Stomach smooth muscle (tissue), 2 donors: Measurements from ENCODE around the gene TRAK1.
A peak's percentile ranks its signal among the peaks of the same experiment; 100 is the strongest.
"Not testable (repeated sequence)": the region's sequence is repeated elsewhere in the genome, so short reads cannot be mapped to it uniquely, and the experiment has no call there.

Source experiments
- H3K27ac ChIP-seq: one replicate; pipeline ENCODE4 v1.7.0; 2013; ENCODE audit warnings: mild to moderate bottlenecking, low read length, inconsistent platforms
- H3K27me3 ChIP-seq, 2 donors: one replicate each; pipeline ENCODE4 v1.7.0; 2013; ENCODE audit warnings: low read length in 2 of 2; ENCODE audit not compliant: insufficient read depth in 2 of 2, control insufficient read depth in 1 of 2
- H3K36me3 ChIP-seq, 2 donors: one replicate each; pipeline ENCODE4 v1.7.0; 2013; ENCODE audit warnings: low read length in 2 of 2; ENCODE audit not compliant: control insufficient read depth in 2 of 2, insufficient read depth in 2 of 2
- H3K4me1 ChIP-seq: one replicate; pipeline ENCODE4 v1.7.0; 2013; ENCODE audit warnings: low read length; ENCODE audit not compliant: control insufficient read depth, insufficient read depth
- H3K4me3 ChIP-seq, 2 donors: one replicate each; pipeline ENCODE4 v1.7.0; 2013; ENCODE audit warnings: low read length in 2 of 2
- H3K9ac ChIP-seq, 2 donors: one replicate each; pipeline ENCODE4 v1.7.0; 2013; ENCODE audit warnings: low read length in 2 of 2, mild to moderate bottlenecking in 1 of 2
- H3K9me3 ChIP-seq, 2 donors: one replicate each; pipeline ENCODE4 v1.7.0; 2013; ENCODE audit warnings: low read length in 2 of 2; ENCODE audit not compliant: control insufficient read depth in 2 of 2
- donor health status: healthy.
- donor health status: Pancreatic carcinoma.

TRAK1 gene, protein sequence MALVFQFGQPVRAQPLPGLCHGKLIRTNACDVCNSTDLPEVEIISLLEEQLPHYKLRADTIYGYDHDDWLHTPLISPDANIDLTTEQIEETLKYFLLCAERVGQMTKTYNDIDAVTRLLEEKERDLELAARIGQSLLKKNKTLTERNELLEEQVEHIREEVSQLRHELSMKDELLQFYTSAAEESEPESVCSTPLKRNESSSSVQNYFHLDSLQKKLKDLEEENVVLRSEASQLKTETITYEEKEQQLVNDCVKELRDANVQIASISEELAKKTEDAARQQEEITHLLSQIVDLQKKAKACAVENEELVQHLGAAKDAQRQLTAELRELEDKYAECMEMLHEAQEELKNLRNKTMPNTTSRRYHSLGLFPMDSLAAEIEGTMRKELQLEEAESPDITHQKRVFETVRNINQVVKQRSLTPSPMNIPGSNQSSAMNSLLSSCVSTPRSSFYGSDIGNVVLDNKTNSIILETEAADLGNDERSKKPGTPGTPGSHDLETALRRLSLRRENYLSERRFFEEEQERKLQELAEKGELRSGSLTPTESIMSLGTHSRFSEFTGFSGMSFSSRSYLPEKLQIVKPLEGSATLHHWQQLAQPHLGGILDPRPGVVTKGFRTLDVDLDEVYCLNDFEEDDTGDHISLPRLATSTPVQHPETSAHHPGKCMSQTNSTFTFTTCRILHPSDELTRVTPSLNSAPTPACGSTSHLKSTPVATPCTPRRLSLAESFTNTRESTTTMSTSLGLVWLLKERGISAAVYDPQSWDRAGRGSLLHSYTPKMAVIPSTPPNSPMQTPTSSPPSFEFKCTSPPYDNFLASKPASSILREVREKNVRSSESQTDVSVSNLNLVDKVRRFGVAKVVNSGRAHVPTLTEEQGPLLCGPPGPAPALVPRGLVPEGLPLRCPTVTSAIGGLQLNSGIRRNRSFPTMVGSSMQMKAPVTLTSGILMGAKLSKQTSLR

DNA sequence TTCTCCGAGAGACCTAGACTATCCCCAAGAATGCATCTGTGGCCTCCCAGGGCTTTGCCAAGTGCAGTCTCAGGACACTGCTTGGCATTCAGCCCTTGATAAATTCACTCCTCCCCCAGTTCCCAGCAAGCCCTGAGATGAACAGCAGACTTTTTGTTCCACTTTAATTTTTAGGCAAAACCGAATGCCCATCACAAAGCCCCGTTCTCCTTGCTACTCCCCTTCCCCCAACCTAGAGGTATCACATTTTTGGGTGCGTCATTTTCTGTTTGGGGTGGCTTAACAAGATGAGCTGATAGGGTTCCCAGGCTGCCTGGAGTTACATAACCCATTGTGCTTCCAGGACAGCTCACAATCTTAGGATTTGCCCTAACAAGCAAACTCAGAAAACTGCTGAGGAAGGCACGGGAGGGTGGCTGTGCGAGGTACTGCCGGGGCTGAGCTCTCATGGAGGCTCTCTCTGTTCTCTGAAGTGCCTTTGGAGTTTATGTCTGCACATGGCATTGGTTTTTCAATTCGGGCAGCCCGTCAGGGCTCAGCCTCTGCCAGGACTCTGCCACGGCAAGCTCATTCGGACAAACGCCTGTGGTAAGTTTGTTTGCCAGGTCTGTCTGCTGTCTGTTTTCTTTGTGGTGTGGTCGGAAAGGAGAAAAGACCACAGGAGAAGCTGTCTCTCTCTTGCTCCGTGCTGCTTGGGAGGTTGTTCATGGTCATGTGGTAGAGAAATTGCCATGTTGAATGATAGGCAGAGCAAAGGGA is at the start of gene TRAK1:
Gene TRAK1, plus strand, starts transcription at position 385 of the 759 bp plus-strand sequence. Its CDS starts 113 bp downstream, at position 498.
- peak within 1 kb of the TSS; percentile 65 to 66 for H3K4me3 ChIP-seq
- peak within 1 kb of the TSS; percentile 59 to 68 for H3K9ac ChIP-seq
- peaks cover 13 to 15% of the 10 kb centered on the region in 2 donors for H3K36me3 ChIP-seq
- peaks cover 20% of the 10 kb centered on the region for H3K4me1 ChIP-seq
- H3K27me3 ChIP-seq = no peaks in the 10 kb centered on the region
- peak within 1 kb of the TSS; percentile 83 for H3K27ac ChIP-seq
- H3K9me3 ChIP-seq = no peaks in the 10 kb centered on the region

DNA sequence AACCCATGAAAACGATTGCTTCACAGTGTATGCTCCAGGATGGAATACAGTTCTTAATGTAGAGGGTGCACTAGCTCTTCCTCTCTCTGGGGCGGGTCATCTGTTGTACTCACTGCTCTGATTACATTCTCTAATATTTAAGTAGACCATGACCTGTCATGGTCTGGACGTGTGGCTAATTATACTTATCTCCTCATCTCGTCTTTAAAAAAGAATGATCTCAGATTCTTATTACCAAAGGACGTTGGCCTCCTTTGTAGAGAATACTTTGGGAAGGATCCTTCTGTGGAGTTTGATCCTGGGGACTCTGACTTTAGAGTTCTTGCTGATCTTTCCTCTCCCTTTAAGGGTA is 48.4 kb upstream of the TRAK1 start:
- Histone ChIP-seq H3K4me3 (peak overlapping the region; percentile 39 to 44), H3K27ac (no peak overlapping the region), H3K27me3 (no peaks in the 10 kb centered on the region), H3K36me3 (no peaks in the 10 kb centered on the region), H3K9me3 (no peaks in the 10 kb centered on the region), H3K9ac (no peak overlapping the region), H3K4me1 (peaks cover 18% of the 10 kb centered on the region)

DNA sequence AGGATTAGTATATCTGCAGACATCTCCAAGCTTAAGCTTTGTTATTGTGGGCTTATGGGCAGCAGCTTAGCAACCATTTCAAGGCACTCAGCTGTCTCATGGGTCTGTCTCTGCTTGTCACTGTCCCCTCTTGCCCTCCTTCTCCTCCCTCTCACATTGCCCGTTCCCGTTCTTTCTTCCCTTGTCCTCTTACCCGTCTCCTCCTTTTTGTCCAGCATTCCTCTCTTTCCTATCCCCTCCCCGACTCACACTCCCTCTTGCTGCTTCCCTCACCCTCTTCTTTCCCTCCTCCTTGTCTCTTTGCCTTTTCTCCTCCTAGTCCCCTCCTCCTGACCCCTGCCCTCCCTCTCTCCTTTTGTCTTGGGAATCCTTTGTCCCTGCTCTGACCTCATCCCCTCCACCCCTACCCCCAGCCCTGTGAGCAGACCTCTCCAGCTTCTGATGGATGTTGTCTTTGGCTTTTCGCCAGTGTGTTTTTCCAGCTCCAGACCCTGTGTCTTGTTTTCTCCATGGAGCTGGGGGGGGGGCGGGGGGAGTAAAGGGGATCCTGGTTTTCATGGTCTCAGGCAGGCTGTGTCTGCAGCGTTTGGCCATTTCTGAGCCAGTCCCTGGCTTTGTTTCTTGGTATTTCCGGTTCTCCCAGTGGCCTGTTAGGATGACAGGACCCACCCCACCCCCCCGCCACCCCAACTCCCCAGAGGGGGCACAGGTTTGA is 47.9 kb upstream of the TRAK1 start:
- peak overlapping the region in 1 of 2 donors; percentile 47 for H3K9ac ChIP-seq
- H3K4me3 ChIP-seq = peak overlapping the region; percentile 39 to 44
- H3K9me3 ChIP-seq = no peaks in the 10 kb centered on the region
- no peaks in the 10 kb centered on the region for H3K27me3 ChIP-seq
- H3K27ac ChIP-seq = no peak overlapping the region
- peaks cover 15% of the 10 kb centered on the region for H3K4me1 ChIP-seq
- no peaks in the 10 kb centered on the region for H3K36me3 ChIP-seq

DNA sequence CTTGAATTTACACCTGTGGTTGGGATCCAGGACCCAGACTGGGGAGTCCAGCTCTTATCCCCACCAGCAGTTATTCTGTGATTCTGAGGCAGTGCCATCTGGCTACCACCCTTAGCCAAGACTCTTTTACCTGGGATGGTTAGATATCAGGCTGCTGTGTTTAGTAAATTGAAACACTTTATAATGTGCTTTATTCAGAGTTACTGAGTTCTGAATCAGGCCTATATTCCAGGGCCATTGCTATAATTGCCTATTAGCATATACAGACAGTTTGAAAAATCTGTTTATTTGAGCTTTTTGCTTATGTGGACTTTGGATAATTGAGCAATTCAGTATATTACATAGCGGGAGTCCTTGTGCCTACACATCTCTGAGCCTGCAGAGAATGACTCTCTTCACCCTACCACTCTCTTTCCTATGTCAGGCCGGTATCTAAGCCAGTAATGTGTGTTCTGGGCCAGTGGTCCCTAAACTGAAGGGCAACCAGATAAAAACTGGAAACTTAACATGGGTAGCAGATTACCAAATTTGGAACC is 45.4 kb upstream of the TRAK1 start:
- H3K36me3 ChIP-seq = no peaks in the 10 kb centered on the region
- no peak overlapping the region for H3K4me3 ChIP-seq
- H3K4me1 ChIP-seq = peaks cover 22% of the 10 kb centered on the region
- no peaks in the 10 kb centered on the region for H3K9me3 ChIP-seq
- no peak overlapping the region for H3K9ac ChIP-seq
- no peaks in the 10 kb centered on the region for H3K27me3 ChIP-seq
- no peak overlapping the region for H3K27ac ChIP-seq

DNA sequence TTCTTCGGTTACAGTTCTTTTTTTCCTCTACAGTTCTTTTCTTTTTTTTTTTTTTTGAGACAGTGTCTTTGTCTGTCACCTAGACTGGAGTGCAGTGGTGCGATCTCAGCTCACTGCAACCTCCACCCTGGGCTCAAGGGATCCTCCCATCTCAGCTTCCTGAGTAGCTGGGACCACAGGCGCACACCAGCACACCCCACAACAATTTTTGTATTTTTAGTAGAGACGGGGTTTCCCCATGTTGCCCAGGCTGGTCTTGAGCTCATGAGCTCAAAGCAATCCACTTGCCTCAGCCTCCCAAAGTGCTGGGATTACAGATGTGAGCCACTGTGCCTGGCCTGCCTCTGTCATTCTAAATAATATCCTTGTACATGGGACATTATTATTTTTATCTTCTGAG is 42.6 kb upstream of the TRAK1 start:
- H3K4me3 ChIP-seq, H3K9me3 ChIP-seq, H3K27me3 ChIP-seq, H3K27ac ChIP-seq, H3K9ac ChIP-seq, H3K36me3 ChIP-seq: not testable (repeated sequence)
- H3K4me1 ChIP-seq = peaks cover 41% of the 10 kb centered on the region

DNA sequence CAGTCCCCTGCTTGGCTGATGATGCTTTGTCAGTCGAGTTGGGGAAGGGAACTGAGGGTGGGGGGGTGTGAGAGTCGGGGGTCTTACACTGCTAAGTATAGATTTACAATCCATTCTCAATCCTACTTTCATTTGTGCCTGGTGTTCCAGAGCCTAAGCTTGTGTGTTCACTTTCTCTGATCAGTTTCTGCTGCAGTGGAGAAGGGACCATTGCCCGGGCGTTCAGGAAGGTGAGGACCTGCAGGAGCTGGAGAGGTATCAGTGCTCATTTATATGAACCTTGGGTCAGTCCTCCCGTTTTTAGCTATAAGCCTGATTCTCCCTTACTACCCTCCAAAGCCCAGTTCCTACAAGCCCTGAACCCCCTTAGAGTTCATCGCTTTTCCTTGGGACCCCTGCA is 41.0 kb upstream of the TRAK1 start:
- no peaks in the 10 kb centered on the region for H3K36me3 ChIP-seq
- H3K9ac ChIP-seq = no peak overlapping the region
- no peak overlapping the region for H3K27ac ChIP-seq
- H3K4me1 ChIP-seq = peaks cover 40% of the 10 kb centered on the region
- H3K4me3 ChIP-seq = no peak overlapping the region
- no peaks in the 10 kb centered on the region for H3K9me3 ChIP-seq
- no peaks in the 10 kb centered on the region for H3K27me3 ChIP-seq

DNA sequence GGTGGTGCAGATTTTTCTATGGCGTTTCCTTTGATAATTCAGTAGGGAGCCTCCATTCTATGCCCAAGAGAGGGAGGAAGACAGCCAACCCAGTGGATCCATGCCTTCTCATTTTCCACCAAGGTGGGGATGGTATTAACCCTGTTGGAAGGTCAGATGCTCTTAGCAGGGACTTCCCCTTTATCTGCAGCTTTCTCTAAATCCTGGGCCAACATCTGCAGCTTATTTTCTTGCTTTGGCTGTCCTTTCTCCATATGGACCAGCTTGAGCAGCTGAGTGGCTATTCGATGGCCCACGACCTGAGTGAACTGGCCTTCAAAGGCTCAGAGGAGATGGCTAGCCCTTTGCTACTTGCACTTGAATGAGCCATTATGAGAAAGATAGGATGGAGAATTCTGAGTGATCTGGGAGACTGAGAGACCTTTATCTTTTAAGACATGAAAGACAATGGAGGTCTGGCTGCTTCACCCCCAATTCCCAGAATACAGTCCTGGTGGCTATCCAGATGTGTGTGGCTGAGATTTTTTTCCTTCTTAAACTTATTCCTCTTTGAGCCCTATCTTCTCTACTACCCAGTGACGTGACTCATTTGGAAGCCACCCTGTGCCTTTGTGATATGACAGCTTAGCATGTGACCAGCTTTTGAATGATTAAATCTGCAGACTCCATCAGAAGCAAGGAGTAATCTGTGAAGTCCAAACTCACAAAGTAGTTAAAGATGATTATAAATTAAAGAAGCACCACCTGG is 39.6 kb upstream of the TRAK1 start:
- Histone ChIP-seq H3K9ac (peak overlapping the region in 1 of 2 donors; percentile 5), H3K27me3 (no peaks in the 10 kb centered on the region), H3K27ac (peak overlapping the region; percentile 89), H3K36me3 (no peaks in the 10 kb centered on the region), H3K4me1 (peaks cover 40% of the 10 kb centered on the region), H3K9me3 (no peaks in the 10 kb centered on the region), H3K4me3 (peak overlapping the region in 1 of 2 donors; percentile 58)

DNA sequence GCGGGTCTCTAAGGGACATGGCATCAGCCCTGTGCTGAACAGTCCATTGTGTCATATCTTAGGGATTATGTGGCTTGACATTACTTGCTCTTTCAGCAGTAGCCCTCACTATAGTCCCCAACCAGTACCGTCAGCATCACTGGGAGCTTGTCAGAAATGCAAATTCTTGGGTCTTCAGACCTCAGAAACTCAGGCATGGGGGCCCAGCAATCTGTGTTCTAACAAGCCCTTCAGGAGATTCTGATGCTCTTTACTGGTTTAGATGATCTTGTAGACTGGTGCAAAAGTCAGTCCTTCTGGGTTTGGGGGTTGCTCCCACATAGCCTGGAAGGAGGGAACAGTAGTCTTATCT is 39.0 kb upstream of the TRAK1 start:
- no peaks in the 10 kb centered on the region for H3K36me3 ChIP-seq
- no peaks in the 10 kb centered on the region for H3K9me3 ChIP-seq
- H3K4me3 ChIP-seq = peak overlapping the region; percentile 27 to 58
- H3K4me1 ChIP-seq = peaks cover 41% of the 10 kb centered on the region
- peak overlapping the region in 1 of 2 donors; percentile 5 for H3K9ac ChIP-seq
- H3K27ac ChIP-seq = peak overlapping the region; percentile 89
- H3K27me3 ChIP-seq = no peaks in the 10 kb centered on the region

DNA sequence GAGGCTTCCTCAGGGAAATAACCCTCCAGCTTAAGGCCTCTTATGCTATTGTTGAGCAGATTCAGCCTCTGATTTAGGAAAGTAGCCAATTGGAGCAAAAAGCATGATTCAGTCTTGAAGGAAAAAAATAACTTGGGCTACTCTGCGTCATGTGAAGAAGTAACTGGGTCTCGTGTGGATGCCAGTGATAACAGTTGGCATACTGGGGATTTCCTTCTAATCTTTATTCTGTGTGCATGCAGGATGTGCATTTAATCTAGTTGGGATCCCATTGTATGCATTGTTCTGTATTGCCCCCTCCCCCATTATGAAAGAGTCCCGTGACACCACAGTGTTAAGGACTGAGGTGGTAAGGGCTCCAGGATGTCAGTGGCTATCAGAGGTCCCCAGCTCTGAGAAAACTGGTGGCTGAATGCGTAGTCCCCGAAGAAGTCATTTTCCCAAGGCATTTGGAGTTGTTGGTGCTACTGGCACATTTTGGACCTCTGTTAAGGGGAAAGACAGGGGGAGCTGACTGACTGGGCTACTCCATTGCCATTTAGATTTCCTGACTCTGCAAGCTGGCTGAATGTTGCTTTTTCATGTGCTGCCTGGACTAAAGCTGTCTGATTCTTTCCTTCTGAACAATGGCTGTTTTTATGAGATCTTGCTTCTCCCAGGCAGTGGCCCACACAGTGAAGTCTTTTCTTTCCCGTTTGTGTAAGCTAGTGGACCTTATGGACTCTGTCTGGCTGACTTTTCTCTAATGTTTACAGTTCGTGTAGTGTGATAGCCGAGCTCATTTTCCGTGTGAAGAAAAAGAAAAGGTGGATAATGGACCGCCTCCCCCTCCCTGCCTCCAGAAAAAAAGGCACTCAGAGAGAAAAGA is 38.4 kb upstream of the TRAK1 start:
- Histone ChIP-seq H3K36me3 (no peaks in the 10 kb centered on the region), H3K9ac (peak overlapping the region; percentile 19 to 29), H3K9me3 (no peaks in the 10 kb centered on the region), H3K27me3 (no peaks in the 10 kb centered on the region), H3K4me3 (peak overlapping the region; percentile 27 to 58), H3K27ac (peak overlapping the region; percentile 89), H3K4me1 (peaks cover 46% of the 10 kb centered on the region)
